Measurements from ENCODE around the gene DBT. TPM values are rescaled to one million over a fixed set of nuclear protein-coding genes. Genes with fewer than 3 reads are reported as not detected.

Gene DBT
- polyA plus RNA-seq, 10 donors: 7.7 to 15.7 (median 11.1) TPM

Other genes with a start within 250 kb of the DBT start
- gene SASS6, start 116.9 kb downstream of the DBT start, polyA plus RNA-seq (ENCODE audit: insufficient read length in 10 of 10): 1 to 10 TPM; 2.8 to 5.6 (median 4.8) TPM
- 10 to 100 TPM; 17.2 to 38.1 (median 25.3) TPM for gene TRMT13, start 116.7 kb downstream of the DBT start, polyA plus RNA-seq (ENCODE audit: insufficient read length in 10 of 10)
- gene LRRC39, start 71.6 kb downstream of the DBT start, polyA plus RNA-seq (ENCODE audit: insufficient read length in 10 of 10): 100 to 1,000 TPM; 113 to 280 (median 220) TPM
- gene RTCA, start 16.4 kb upstream of the DBT start, polyA plus RNA-seq (ENCODE audit: insufficient read length in 10 of 10): 10 to 100 TPM; 27.5 to 37.8 (median 30.5) TPM
- 1 to 10 TPM; 3.9 to 7.7 (median 5.6) TPM for gene CDC14A, start 102.7 kb upstream of the DBT start, polyA plus RNA-seq (ENCODE audit: insufficient read length in 10 of 10)